ENCODE results near the gene NOTCH4.

NOTCH4 gene

DNA sequence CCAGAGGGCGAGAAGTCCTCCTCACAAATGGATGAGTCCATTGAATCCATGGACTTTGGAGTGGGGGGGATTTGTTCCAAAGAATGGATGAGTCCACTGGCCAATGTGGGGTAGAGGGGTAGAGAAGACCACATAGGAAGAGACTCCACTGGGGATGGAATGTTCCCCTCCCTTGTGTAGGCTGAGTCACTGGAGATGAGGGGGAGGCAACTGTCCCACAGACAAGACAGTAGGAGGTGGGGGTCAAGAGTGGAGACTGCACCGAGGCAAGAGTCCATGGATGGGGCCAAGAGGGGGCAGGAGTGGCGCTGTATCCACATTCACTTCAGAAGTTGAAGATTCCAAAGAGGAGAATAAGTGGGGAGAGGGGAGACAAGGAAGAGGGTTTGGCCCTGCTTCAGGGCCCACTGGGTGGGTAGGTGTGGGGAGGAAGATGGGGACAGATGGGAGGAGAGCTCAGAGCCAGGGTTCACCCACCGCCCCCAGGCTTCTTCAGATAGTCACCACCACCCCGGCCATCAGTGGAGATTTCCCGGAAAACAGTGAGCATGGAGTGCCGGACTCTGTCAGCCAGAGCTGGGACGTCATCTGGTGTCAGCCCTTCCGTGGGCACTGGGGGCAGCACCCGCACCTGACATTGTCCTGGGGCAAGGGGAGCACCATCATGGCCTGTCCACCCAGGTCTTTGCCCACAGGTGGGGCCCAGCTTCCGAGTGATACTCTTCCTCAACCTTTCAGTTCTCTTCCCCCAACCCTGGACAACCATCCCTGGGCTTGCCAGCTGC, 54.9 kb downstream of the NOTCH4 start:
- TF ChIP-seq GATA3 (IDR thresholded peaks at IDR 0.05; ENCODE audit: low read depth, low read length) = no peak
- TF ChIP-seq GATA2 (IDR thresholded peaks at IDR 0.05; ENCODE audit: low read depth, low read length) = no peak

DNA sequence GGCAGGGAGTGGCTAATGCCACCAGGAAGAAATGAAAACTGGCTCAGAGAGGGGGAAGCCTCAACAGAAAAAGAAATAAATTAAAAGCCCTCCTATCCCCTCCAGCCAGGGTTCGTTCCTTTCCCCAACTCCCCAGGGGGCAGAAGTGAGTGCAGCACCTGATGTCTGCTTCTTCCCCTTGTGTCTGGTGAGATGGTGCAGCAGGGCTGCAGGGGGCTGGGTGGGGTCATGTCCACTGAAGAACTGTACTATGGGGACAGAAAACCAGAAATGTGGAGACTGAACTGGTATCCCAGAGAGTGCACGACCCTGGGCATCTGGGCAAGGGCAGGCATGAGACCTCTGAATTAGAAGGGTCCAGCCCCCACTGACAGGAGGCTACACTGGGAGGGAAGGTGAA, 55.5 kb downstream of the NOTCH4 start:
- TF ChIP-seq GATA2 (IDR thresholded peaks at IDR 0.05; ENCODE audit: low read depth, low read length) (no peak), GATA3 (IDR thresholded peaks at IDR 0.05; ENCODE audit: low read depth, low read length) (no peak)

DNA sequence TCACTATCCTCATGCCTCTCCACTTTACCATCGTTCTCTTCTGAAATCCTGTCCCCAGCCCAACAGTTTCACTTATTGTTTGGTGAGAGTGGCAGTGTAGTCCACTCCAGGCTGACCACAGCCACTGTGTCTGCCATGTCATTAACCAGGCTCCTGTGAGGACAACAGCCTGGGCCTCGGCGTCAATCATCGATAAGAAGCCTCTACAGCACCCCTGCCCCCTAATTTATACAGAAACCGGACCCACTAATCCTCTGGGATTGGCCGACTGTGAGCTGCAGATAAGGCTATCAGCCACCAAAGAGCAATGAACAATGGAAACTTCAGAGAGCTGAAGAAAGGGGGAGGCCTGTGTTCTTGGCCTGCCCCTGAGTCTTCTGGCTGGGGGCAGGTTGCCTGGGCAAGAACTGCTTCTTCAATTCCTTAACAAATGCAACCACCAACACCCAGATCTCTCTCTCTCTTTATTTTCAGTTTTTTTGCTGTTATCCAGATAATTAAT, 56.1 kb downstream of the NOTCH4 start:
- TF ChIP-seq GATA2 (IDR thresholded peaks at IDR 0.05; ENCODE audit: low read depth, low read length) = no peak
- TF ChIP-seq GATA3 (IDR thresholded peaks at IDR 0.05; ENCODE audit: low read depth, low read length) = no peak

DNA sequence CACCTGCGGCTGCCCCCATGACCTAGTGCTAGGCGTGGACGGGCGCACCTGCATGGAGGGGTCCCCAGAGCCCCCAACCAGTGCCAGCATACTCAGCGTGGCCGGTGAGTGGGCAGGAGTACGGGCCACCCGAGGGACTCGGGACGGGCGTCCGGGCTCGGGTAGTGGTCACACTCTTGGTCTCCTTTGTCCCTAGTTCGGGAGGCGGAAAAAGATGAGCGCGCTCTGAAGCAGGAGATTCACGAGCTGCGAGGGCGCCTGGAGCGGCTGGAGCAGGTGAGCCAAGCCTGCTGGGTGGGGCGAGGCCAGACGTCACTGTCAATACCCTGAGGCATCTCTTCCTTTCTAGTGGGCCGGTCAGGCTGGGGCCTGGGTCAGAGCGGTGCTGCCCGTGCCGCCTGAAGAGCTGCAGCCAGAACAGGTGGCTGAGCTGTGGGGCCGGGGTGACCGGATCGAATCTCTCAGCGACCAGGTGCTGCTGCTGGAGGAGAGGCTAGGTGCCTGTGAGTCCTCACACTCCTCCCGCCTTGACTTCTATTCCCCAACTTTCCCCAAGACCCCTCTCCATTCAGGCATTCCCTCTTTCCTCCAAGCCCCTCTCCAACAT, 56.6 kb downstream of the NOTCH4 start:
- TF ChIP-seq GATA3 (IDR thresholded peaks at IDR 0.05; ENCODE audit: low read depth, low read length) (no peak), GATA2 (IDR thresholded peaks at IDR 0.05; ENCODE audit: low read depth, low read length) (no peak)

DNA sequence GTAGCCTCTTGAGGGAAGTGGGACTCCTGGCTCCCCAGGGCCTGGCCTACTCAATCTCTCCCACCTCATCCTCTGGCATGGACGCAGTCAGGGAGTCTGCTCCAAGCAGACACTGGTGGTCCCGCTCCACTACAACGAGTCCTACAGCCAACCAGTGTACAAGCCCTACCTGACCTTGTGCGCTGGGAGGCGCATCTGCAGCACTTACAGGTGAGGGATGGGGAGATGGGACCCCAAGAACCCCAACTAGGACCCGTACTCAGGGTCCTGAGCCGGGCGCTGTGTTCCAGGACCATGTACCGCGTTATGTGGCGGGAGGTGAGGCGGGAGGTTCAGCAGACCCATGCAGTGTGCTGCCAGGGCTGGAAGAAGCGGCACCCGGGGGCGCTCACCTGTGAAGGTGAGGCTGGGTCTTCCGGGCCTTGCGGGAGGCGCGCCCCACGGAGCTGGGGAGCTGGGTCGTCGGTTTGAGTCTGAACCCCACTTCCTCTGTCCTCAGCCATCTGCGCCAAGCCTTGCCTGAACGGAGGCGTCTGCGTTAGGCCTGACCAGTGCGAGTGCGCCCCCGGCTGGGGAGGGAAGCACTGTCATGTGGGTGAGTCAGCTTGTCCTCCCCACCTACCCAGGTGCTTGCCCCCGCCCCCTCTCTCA, 57.3 kb downstream of the NOTCH4 start:
- TF ChIP-seq GATA3 (IDR thresholded peaks at IDR 0.05; ENCODE audit: low read depth, low read length) (no peak), GATA2 (IDR thresholded peaks at IDR 0.05; ENCODE audit: low read depth, low read length) (no peak)

DNA sequence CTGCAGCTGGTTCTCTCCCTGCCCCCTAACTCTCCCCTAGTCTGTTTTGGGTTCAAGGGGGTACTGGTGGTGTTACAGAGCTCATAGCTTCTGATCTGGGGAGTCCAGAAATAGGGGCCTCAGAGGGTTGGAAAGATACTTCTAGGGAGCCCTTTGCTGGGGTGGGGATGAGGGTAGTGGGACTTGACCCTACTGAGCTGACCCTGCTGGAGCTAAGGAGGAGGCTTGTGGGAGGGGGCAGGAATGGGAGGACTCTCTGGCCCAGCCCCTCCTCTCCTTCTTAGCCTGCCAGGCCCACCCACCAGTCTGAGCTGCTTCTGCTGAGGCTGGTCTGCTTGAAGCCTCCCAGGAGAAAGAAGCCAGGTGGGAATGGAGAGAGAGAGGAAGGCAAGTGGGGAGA, 59.6 kb downstream of the NOTCH4 start, which contains the start of gene EGFL8:
Gene EGFL8, plus strand, starts transcription at position 301 of the 400 bp plus-strand sequence. CDS start 1,571 bp downstream, outside the sequence.
- TF ChIP-seq GATA3 (IDR thresholded peaks at IDR 0.05; ENCODE audit: low read depth, low read length) (no peak), GATA2 (IDR thresholded peaks at IDR 0.05; ENCODE audit: low read depth, low read length) (no peak)

DNA sequence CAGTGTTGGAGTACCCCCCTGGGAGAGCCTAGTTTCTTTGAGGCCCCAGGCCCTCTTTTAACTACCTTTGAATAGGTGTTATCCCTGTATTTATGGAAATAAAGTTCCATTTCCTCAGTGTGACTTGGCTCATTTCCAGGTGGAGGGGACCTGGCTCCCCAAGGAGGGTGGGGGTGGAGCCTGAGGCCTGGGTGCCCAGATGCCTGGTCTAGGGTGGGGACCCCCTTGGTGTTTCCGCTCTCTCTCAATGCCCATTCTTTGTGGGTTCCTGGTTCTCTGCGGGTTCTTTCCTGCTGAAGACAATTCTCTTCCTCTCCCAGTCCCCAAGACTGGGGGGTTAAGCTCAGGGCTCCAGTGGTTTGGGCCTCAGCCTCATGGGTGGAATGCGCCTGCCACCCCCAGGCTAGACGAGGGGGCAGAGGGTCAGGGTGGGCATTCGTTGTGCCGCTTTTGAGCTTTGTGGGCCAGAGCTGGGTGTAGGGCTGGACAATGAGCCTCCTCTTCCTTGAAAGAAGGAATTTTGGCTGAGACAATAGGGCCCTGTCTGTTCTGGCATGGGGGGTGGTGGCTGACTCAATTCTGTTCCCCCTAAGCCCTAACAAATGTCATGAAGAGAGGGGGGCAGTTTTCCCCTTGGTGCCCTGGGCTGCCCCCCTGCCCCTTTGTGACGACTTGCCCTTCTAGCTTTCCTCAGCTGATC, 60.2 kb downstream of the NOTCH4 start:
- TF ChIP-seq GATA2 (IDR thresholded peaks at IDR 0.05; ENCODE audit: low read depth, low read length) (no peak), GATA3 (IDR thresholded peaks at IDR 0.05; ENCODE audit: low read depth, low read length) (no peak)

DNA sequence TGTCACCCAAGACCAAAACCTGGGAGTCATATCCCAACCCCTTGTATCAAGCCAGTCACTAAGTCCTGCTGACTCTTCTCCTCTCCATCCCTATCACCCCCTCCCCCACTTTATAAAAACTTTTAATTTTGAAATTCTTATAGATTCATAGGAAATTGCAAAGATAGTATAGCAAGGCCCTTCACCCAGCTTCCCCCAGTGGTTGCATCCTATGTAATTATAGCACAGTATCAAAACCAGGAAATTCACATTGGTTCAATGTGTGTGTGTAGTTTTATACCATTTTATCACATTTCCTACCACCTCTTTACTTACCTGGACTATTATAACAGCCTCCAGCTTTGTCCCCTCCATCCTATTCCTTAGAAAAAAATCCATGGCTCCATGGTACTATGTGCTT, 65.8 kb downstream of the NOTCH4 start:
- TF ChIP-seq GATA3 (IDR thresholded peaks at IDR 0.05; ENCODE audit: low read depth, low read length) = no peak
- no peak for TF ChIP-seq GATA2 (IDR thresholded peaks at IDR 0.05; ENCODE audit: low read depth, low read length)

DNA sequence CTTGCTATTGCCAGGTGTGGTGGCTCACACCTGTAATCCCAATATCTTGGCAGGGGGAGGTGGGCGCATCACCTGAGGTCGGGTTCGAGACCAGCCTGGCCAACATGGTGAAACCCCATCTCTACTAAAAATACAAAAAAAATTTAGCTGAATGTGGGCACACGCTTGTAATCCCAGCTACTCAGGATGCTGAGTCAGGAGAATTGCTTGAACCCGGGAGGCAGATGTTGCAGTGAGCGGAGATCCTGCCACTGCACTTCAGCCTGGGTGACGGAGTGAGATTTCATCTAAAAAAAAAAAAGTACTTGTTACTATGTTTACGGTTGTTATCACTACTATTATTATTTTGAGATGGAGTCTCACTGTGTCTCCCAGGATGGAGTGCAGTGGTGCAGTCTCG, 67.0 kb downstream of the NOTCH4 start:
- no peak for TF ChIP-seq GATA2 (IDR thresholded peaks at IDR 0.05; ENCODE audit: low read depth, low read length)
- no peak for TF ChIP-seq GATA3 (IDR thresholded peaks at IDR 0.05; ENCODE audit: low read depth, low read length)

DNA sequence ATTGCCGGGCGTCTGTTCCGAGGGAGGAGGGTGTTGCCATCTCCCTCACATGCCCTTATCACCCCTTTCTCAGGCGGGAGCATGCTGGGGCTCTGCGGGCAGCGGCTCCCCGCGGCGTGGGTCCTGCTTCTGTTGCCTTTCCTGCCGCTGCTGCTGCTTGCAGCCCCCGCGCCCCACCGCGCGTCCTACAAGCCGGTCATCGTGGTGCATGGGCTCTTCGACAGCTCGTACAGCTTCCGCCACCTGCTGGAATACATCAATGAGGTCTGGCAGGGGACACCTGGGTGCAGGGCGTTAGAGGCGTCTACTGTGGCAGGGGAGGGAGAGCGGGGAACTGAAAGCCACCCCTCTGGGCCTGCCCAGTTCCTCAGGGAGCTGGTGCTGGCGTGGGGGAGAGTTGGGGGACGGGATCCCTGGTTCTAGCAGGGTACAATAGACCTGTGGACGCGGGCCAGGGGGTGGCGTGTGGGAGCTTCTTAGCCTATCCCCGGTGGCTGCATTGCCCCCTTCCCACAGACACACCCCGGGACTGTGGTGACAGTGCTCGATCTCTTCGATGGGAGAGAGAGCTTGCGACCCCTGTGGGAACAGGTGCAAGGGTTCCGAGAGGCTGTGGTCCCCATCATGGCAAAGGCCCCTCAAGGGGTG, 69.2 kb downstream of the NOTCH4 start:
- TF ChIP-seq GATA2 (IDR thresholded peaks at IDR 0.05; ENCODE audit: low read depth, low read length) (no peak), GATA3 (IDR thresholded peaks at IDR 0.05; ENCODE audit: low read depth, low read length) (no peak)

DNA sequence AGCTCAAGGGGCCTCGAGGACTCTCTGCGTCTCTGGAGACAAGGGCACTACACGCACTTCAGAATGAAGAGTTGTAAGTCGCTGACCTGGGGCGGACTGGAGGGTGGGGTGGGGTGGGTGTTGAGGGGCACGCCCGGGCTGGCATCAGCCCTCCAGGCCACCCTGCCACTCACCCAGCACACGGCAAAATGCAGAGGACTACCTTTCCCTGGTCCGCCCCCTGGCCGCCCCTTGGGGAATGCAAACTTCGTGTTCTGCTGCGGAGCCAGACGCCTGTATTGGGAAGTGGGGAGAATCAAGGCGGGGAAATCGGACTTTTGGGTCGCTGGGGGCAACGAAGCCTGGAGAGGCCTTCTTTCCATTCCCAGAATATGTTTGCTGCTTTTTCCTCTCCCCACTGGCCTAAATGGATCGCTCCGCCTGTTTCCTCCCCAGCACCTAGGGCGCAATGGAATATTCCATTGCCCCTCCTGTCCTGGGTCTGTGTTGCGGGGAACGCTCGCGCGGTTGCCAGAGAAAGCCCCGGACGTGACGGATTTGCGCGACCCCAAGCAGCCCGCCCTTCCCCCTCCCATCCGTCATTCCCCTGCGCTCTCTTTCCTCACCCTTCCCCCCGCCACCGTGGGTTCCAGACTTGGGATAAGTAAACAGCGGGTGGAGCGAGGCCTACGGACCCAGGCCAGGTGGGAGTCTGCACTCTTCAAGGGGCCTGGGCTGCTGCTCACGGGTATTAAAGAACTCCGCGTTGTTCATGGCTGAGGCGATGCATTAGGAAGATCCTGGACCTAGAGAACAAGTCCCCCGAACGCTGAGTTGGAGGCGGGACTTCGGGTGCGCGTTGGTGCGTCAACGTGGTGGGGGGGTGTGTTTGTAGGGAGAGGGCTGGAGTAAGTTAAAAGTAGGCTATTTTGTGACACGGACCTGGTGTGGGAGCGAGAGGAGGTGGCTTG, 70.0 kb downstream of the NOTCH4 start, which contains the start of gene PPT2:
Gene PPT2, plus strand, starts transcription at position 578 of the 950 bp plus-strand sequence. CDS start 454 bp downstream, outside the sequence.
- TF ChIP-seq GATA2 (IDR thresholded peaks at IDR 0.05; ENCODE audit: low read depth, low read length) (no peak), GATA3 (IDR thresholded peaks at IDR 0.05; ENCODE audit: low read depth, low read length) (no peak)

DNA sequence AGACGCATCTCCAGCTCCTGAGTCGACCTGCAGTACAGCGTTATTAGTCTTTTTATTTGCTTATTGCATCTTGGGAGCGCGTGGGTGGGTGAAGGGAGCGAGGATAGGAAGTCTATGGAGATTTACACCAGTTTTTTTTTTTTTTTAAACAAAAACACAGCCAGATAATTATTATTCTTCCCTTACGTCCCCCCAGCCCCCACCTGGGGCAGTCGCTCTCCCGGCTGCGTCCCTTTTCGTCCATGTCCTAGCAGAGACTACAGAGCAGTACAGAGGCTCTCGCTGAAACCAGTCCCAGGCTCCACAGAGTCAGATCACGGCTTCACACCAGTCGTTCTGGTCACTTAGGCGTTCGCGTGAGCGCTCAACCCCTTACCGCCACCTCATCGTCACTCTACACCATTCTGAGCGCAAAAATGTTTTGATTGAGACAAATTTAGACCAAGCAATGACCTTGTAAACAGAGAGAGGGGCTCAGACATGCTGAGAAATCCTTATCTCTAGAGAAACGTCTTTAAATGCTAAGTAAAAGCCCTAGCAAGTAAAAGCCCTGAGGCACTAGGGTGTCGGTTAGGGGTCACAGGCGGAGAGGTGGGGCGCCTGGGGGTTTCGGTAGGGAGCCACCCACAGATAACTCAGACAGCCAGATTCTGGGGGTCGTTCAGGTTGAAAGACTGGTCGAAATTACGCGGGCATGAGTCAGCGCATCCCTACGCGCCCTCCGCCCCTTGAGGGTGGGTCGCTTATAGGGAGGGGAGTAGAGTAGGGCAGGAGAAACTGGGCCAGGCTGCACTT, 70.9 kb downstream of the NOTCH4 start:
- TF ChIP-seq GATA3 (IDR thresholded peaks at IDR 0.05; ENCODE audit: low read depth, low read length) (no peak), GATA2 (IDR thresholded peaks at IDR 0.05; ENCODE audit: low read depth, low read length) (no peak)
